Stomach smooth muscle (tissue), 2 donors: ENCODE data around the gene POLR3A.

Experiments used
- H3K27ac ChIP-seq: one replicate; pipeline ENCODE4 v1.7.0; 2013; ENCODE audit warnings: mild to moderate bottlenecking, low read length, inconsistent platforms
- H3K27me3 ChIP-seq, 2 donors: one replicate each; pipeline ENCODE4 v1.7.0; 2013; ENCODE audit warnings: low read length in 2 of 2; ENCODE audit not compliant: insufficient read depth in 2 of 2, control insufficient read depth in 1 of 2
- H3K36me3 ChIP-seq, 2 donors: one replicate each; pipeline ENCODE4 v1.7.0; 2013; ENCODE audit warnings: low read length in 2 of 2; ENCODE audit not compliant: control insufficient read depth in 2 of 2, insufficient read depth in 2 of 2
- H3K4me1 ChIP-seq: one replicate; pipeline ENCODE4 v1.7.0; 2013; ENCODE audit warnings: low read length; ENCODE audit not compliant: control insufficient read depth, insufficient read depth
- H3K4me3 ChIP-seq, 2 donors: one replicate each; pipeline ENCODE4 v1.7.0; 2013; ENCODE audit warnings: low read length in 2 of 2
- H3K9ac ChIP-seq, 2 donors: one replicate each; pipeline ENCODE4 v1.7.0; 2013; ENCODE audit warnings: low read length in 2 of 2, mild to moderate bottlenecking in 1 of 2
- H3K9me3 ChIP-seq, 2 donors: one replicate each; pipeline ENCODE4 v1.7.0; 2013; ENCODE audit warnings: low read length in 2 of 2; ENCODE audit not compliant: control insufficient read depth in 2 of 2
- donor health status: healthy.
- donor health status: Pancreatic carcinoma.

The POLR3A gene

DNA sequence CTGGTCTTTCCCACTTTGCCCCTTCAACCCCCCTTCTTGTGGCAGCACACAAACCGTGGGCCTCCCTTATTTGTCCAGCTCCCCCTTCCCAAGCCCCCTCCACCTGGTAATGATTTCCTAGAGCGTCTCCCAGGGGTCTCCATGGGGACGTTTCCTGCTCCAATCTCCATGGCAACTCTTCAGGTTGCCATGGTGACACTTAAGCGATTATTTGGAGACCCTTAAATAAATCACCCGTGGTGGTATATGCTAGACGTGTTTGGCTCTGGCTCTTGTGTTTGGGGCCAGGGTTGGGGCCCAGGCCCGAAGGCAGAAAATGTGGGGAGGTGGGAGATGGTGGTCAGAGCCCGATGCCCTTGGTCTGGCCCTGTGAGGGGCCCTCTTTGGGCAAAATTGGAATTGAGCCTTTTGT is 61.7 kb downstream of the POLR3A start:
- Histone ChIP-seq H3K4me1 (peaks cover 29% of the 10 kb centered on the region), H3K4me3 (no peak overlapping the region), H3K9me3 (peaks cover 0 to 4% of the 10 kb centered on the region in 2 donors), H3K27ac (no peak overlapping the region), H3K36me3 (no peaks in the 10 kb centered on the region), H3K27me3 (no peaks in the 10 kb centered on the region), H3K9ac (no peak overlapping the region)

DNA sequence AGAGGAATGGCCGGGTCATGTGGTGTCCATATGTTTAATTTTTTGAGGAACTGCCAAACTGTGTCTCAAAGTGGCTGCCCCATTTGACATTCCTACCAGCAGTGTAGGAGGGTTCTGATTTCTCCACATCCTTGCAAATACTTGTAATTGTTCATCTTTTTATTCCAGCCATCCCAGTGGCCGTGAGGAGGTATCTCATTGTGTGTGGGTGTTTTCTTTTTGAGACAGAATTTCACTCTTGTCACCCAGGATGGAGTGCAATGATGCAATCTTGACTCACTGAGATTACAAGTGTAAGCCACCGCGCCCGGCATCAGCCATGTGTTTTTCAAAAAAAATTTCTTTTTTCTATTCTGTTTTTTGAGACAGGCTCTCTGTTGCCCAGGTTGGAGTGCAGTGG is 64.0 kb downstream of the POLR3A start:
- Histone ChIP-seq H3K27ac (no peak overlapping the region), H3K4me1 (peaks cover 15% of the 10 kb centered on the region), H3K9me3 (no peaks in the 10 kb centered on the region), H3K36me3 (no peaks in the 10 kb centered on the region), H3K9ac (no peak overlapping the region), H3K27me3 (no peaks in the 10 kb centered on the region), H3K4me3 (no peak overlapping the region)

DNA sequence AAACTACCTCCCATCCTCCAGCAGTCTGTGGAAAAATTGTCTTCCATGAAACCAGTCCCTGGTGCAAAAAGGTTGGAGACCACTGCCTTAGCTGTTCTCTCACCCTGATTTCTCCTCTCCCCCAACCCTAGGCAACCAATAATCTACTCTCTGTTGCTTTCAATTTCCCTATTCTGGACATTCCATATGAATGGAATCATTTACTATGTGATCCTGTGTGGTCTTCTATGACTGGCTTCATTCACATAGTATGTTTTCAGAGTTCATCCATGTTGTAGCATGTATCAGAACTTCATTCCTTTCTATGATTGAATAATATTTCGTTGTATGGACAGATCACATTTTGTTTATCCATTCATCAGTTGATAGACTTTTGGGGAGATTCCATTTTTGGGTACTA is 64.5 kb downstream of the POLR3A start:
- no peaks in the 10 kb centered on the region for H3K27me3 ChIP-seq
- H3K9me3 ChIP-seq: no peaks in the 10 kb centered on the region
- no peaks in the 10 kb centered on the region for H3K36me3 ChIP-seq
- peaks cover 11% of the 10 kb centered on the region for H3K4me1 ChIP-seq
- H3K9ac ChIP-seq: no peak overlapping the region
- no peak overlapping the region for H3K4me3 ChIP-seq
- H3K27ac ChIP-seq: no peak overlapping the region

DNA sequence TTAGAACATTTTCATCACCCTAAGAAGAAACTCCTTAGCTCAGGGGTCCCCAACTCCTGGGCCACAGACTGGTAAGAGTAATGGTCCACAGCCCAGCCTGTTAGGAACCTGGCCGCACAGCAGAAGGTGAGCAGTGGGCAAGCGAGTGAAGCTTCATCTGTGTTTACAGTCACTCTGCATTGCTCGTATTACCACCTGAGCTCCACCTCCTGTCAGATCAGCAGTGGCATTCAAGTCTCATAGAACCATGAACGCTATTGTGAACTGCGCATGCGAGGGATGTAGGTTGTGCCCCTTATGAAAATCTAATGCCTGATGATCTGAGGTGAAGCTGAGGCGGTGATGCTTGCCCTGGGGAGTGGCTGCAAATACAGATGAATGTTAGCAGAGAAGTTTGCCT is 65.4 kb downstream of the POLR3A start:
- H3K27me3 ChIP-seq: no peaks in the 10 kb centered on the region
- peaks cover 7% of the 10 kb centered on the region for H3K4me1 ChIP-seq
- H3K4me3 ChIP-seq: no peak overlapping the region
- H3K36me3 ChIP-seq: no peaks in the 10 kb centered on the region
- H3K27ac ChIP-seq: no peak overlapping the region
- no peaks in the 10 kb centered on the region for H3K9me3 ChIP-seq
- no peak overlapping the region for H3K9ac ChIP-seq

DNA sequence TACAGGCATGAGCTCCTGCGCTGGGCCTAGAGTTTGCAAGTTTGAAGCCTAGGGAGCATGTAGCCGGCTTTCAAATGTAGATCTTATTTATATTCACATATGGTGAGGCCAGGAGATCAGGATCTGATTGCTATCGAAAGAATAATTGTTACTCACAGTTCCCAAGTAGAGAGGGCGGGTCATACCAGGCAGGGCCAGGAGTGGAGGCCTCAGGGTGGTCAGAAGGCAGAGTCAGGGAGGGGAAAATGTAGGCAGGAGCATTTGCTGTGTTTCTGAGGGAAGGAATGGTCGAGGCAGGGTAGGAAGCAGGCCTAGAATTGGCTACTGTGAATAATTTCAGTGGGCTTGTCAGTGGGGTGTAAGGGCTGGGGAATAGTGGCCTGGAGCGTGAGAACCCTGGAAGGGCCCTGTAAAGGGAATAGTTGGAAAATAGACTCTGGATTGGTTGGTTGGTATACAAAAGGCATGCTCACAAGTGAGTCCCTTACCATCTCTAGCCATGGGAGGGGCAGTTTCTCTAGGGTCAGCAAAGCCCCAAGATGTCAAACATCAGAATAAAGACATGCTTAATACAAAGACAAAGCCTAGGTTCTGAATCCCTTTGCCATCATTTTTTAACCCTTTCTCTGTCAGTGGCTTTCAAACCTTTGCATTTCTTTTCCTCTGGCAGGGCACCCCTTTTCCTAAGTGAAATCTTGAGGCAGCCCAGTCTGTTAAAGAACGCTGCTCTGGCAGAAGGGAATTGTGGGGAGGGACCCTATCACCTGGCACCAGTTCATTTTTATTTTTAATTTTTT is 66.8 kb downstream of the POLR3A start:
- no peak overlapping the region for H3K9ac ChIP-seq
- no peaks in the 10 kb centered on the region for H3K36me3 ChIP-seq
- peaks cover 5% of the 10 kb centered on the region for H3K4me1 ChIP-seq
- no peak overlapping the region for H3K27ac ChIP-seq
- H3K27me3 ChIP-seq: no peaks in the 10 kb centered on the region
- no peak overlapping the region for H3K4me3 ChIP-seq
- H3K9me3 ChIP-seq: no peaks in the 10 kb centered on the region

DNA sequence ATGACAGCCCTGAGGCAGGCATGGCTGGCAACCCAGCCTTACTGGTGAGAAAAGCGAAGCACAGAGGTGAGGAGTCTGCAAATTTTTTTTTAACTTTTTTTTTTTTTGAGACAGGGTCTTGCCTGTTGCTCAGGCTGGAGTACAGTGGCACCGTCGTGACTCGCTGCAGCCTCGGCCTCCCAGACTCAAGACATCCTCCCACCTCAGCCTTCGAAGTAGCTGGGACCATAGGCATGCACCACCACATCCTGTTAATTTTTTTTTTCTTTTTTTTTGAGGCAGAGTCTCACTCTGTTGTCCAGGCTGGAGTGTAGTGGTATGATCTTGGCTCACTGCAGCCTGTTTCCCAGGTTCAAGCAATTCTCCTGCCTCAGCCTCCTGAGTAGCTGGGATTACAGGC is 67.6 kb downstream of the POLR3A start:
- peaks cover 5% of the 10 kb centered on the region for H3K4me1 ChIP-seq
- H3K36me3 ChIP-seq: no peaks in the 10 kb centered on the region
- H3K9ac ChIP-seq: no peak overlapping the region
- H3K27me3 ChIP-seq: no peaks in the 10 kb centered on the region
- no peak overlapping the region for H3K4me3 ChIP-seq
- no peaks in the 10 kb centered on the region for H3K9me3 ChIP-seq
- H3K27ac ChIP-seq: no peak overlapping the region

DNA sequence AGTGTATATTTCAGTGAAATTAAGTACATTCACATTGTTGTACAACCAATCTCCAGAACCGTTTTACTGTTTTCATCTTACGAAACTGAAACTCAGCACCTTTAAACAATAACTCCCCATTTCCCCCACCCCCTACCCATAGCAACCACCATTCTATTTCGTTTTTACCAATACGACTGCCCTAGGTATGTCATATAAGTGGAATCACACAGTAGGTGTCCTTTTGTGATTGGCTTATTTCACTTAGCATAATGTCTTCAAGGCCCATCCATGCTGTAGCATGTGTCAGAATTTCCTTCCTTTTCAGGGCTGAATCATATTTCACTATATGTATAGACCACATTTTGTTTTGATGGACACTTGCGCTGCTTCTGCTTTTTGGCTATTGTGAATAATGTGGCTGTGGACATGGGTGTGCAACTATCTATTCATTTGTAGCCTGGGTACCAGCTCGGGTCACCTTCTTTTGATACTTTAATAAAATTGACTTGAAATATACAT is 68.4 kb downstream of the POLR3A start:
- peaks cover 5% of the 10 kb centered on the region for H3K4me1 ChIP-seq
- no peaks in the 10 kb centered on the region for H3K27me3 ChIP-seq
- H3K27ac ChIP-seq: no peak overlapping the region
- H3K36me3 ChIP-seq: no peaks in the 10 kb centered on the region
- H3K9me3 ChIP-seq: no peaks in the 10 kb centered on the region
- H3K9ac ChIP-seq: no peak overlapping the region
- no peak overlapping the region for H3K4me3 ChIP-seq

DNA sequence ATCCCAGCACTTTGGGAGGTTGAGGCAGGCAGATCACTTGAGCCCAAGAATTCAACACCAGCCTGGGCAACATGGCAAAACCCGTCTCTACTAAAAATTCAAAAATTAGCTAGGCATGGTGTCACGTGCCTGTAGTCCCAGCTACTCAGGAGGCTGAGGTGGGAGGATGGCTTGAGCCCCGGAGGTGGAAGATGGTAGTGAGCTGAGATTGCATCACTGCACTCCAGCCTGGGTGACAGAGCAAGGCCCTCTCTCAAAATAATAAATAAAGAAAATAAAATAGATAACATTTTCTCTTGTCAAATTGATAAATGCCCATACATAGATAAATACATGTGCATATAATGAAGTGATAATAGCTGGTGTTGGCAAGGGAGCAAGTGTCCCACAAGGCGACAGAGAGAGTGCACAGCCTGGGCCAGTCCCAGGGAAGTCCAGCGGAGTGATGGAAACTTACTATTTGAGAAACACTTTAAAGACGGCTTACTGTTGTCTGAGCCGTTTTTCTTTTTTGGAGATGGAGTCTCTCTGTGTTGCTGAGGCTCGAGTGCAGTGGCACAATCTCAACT is 69.3 kb downstream of the POLR3A start:
- Histone ChIP-seq H3K9me3 (no peaks in the 10 kb centered on the region), H3K9ac (no peak overlapping the region), H3K36me3 (no peaks in the 10 kb centered on the region), H3K4me1 (peaks cover 5% of the 10 kb centered on the region), H3K27ac (no peak overlapping the region), H3K4me3 (no peak overlapping the region), H3K27me3 (no peaks in the 10 kb centered on the region)

DNA sequence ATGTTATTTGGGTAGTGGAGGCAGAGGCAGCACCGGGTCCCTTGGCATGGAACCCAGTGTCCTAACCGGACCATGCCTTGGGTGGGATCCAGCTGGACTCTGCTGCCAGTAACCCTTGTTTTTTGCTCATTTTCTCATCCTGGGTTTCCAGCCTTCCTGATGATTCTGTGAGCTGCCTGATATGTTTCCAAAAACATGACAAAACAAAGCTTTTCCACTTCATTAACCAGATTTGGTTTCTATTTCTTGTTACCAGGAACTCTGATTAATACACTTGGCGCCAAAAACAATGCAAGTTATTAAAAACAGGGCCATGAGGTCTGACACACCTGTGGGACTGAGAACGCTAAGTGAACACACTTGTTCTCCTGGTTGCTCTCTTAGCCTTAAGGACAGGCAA is 69.9 kb downstream of the POLR3A start:
- Histone ChIP-seq H3K4me1 (peaks cover 5% of the 10 kb centered on the region), H3K36me3 (no peaks in the 10 kb centered on the region), H3K9me3 (no peaks in the 10 kb centered on the region), H3K27ac (no peak overlapping the region), H3K9ac (no peak overlapping the region), H3K4me3 (no peak overlapping the region), H3K27me3 (no peaks in the 10 kb centered on the region)

DNA sequence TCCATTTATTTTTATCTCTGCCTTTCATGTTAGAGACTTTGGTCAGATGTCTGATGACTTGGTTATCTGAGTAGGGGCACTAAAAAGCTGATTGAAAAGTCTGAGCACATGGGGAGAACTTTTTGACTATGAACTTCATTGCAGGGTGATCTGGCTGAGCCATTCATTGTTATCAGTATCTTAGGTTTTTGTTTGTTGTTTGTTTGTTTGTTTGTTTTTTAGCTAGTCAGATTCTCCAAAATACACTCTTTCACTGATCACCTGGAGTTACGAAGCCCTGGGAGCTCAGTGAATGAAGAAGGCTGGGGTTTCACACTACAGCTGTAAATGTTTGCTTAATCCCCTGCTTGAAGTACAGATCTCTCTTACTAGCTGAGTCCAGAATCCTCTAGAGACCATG is 74.2 kb downstream of the POLR3A start:
- Histone ChIP-seq H3K27me3 (no peaks in the 10 kb centered on the region), H3K36me3 (no peaks in the 10 kb centered on the region), H3K9me3 (peaks cover 0 to 2% of the 10 kb centered on the region in 2 donors), H3K4me3 (no peak overlapping the region), H3K4me1 (peaks cover 5% of the 10 kb centered on the region), H3K9ac (no peak overlapping the region), H3K27ac (no peak overlapping the region)

DNA sequence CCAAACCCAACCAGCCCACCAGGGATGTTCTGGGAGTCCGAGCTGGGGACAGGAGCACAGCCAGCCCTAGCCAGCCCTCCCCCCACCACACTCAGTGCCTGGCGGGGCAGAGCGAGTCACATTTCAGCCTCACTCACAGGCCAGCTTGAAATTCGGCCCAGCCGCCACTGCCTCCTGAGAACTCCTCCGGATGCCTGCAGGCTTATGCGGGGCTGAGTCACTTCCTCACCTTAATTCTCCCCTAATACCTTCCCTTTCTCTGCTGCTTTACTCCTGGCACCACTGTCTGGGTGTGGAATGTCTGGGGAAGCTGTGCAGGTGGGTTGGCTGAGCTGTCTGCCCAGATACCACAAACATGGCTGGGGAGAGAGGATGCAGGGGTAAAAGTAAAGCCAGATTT is 80.1 kb downstream of the POLR3A start:
- no peak overlapping the region for H3K4me3 ChIP-seq
- H3K9me3 ChIP-seq: peaks cover 0 to 2% of the 10 kb centered on the region in 2 donors
- H3K27ac ChIP-seq: no peak overlapping the region
- H3K9ac ChIP-seq: no peak overlapping the region
- no peaks in the 10 kb centered on the region for H3K27me3 ChIP-seq
- no peaks in the 10 kb centered on the region for H3K36me3 ChIP-seq
- no peaks in the 10 kb centered on the region for H3K4me1 ChIP-seq
